ENCODE measurements around the gene ZMPSTE24. TPM values are rescaled to one million over a fixed set of nuclear protein-coding genes. Genes with fewer than 3 reads are reported as not detected.

The ZMPSTE24 gene
- total and polyA plus RNA-seq, 10 of the 15 experiments (the other 5 are each of a cell fraction or from before 2014, with no cell fraction given) = 21.5 to 84.4 (median 43.6) TPM

DNA sequence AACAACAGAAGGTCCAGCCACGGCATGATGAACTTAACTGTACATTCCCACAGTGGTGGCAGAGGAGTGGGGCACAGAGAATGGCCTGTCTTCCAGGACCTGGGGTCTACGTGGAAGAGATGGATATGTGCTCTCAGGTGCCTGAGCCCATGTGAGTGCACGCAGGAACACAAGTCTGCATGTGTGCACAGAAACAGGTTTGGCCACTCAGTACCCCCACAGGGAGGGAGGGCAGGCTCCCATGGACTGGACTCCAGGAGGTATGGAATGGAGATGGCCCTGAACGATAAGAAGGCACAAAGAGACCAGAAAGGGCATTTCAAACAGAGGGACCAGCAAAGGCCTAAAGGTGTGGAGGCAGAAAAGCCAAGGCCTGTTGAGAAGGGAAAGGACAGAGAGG lies 48.3 kb downstream of the ZMPSTE24 start:
- in situ Hi-C loops (cut with MboI) = no loop called here
- Histone ChIP-seq H3K9me3 (replicated peaks; ENCODE audit: control insufficient read depth, insufficient read depth, low read length) (no peaks in the 10 kb centered on the region), H3K27me3 (replicated peaks in 1 of 2; ENCODE audit: control insufficient read depth in 2 of 2, insufficient read depth in 2 of 2, low read length in 1 of 2) (no peaks in the 10 kb centered on the region), H3K4me1 (ENCODE audit: control insufficient read depth, insufficient read depth, low read length) (no peaks in the 10 kb centered on the region), H3K4me3 (no peak overlapping the region), H2AFZ (ENCODE audit: control insufficient read depth, low read depth, low read length) (no peak overlapping the region), H3K27ac (ENCODE audit: control insufficient read depth, insufficient read depth) (no peak overlapping the region), H3K4me2 (ENCODE audit: control insufficient read depth, insufficient read depth) (no peak overlapping the region), H3K9ac (ENCODE audit: control insufficient read depth, insufficient read depth, low read length) (no peak overlapping the region), H3K36me3 (ENCODE audit: control insufficient read depth in 2 of 2, insufficient read depth in 2 of 2, low read length in 1 of 2) (peaks cover 0 to 2% of the 10 kb centered on the region in 2 experiments; a peak in 3 of 4 replicates), H3K79me2 (ENCODE audit: control insufficient read depth, insufficient read depth, low read length) (no peaks in the 10 kb centered on the region), H4K20me1 (ENCODE audit: control insufficient read depth, insufficient read depth) (no peaks in the 10 kb centered on the region)
- RAD21 ChIA-PET (ENCODE audit: unreplicated experiment) = no interaction called here
- CTCF ChIA-PET = interaction anchor here (1.3 to 1.6 kb wide), 3 partner anchors 32 to 154 kb away, joined by 4 to 5 read pairs (median 5); no protein-coding TSS in a partner anchor
- WGBS (ENCODE audit: insufficient coverage, insufficient replicate concordance, low lambda C conversion rate, missing lambda C conversion rate) = 84% methylated on average over 4 of the region's 4 CpGs
- SMC1A ChIA-PET (ENCODE audit: uncharacterized antibody, unreplicated experiment) = no interaction called here
- ATAC-seq = no peak
- FAIRE-seq = no peak
- no TSS peak for BruUV-seq (replicated peaks)
- POLR2A ChIA-PET = no interaction called here
- no peak for DNase-seq (ENCODE audit: low read depth, low spot score)
- intact Hi-C loops (cut with micrococcal nuclease; ENCODE audit: unreplicated experiment) = no loop called here
- TF ChIP-seq POLR2A (IDR thresholded peaks at IDR 0.05; ENCODE audit: low read depth, low read length) = peak; percentile 37; the same call in 1 of the 2 replicates
- TF ChIP-seq JUND (IDR thresholded peaks at IDR 0.05; ENCODE audit: low read depth, low read length) = no peak

DNA sequence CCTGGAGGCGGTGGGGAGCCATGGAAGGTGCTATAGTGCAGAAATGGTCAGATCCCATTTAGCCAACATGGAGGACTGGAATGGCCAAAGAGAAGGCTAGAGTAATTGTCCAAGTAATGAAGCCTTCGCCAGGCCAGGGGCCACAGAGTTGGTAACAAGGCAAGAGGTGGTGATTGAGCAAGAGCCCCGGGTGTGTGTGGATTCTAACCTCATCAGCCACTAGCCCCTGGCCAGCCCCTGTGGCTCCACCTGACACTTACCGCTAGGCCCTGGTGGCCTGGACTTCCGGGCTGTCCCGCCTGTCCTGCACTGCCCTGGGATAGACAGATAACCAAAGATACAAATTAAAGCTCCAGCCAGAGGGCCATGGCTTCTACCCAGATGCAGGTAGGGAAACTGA lies 49.1 kb downstream of the ZMPSTE24 start:
- Histone ChIP-seq H3K9ac (ENCODE audit: control insufficient read depth, insufficient read depth, low read length) (no peak overlapping the region), H3K36me3 (ENCODE audit: control insufficient read depth in 2 of 2, insufficient read depth in 2 of 2, low read length in 1 of 2) (no peaks in the 10 kb centered on the region; a peak in 2 of 4 replicates), H3K79me2 (ENCODE audit: control insufficient read depth, insufficient read depth, low read length) (peaks cover 3% of the 10 kb centered on the region), H3K4me3 (no peak overlapping the region), H3K4me2 (ENCODE audit: control insufficient read depth, insufficient read depth) (no peak overlapping the region), H3K27me3 (replicated peaks in 1 of 2; ENCODE audit: control insufficient read depth in 2 of 2, insufficient read depth in 2 of 2, low read length in 1 of 2) (no peaks in the 10 kb centered on the region), H2AFZ (ENCODE audit: control insufficient read depth, low read depth, low read length) (no peak overlapping the region), H4K20me1 (ENCODE audit: control insufficient read depth, insufficient read depth) (no peaks in the 10 kb centered on the region), H3K9me3 (replicated peaks; ENCODE audit: control insufficient read depth, insufficient read depth, low read length) (no peaks in the 10 kb centered on the region), H3K4me1 (ENCODE audit: control insufficient read depth, insufficient read depth, low read length) (peaks cover 4% of the 10 kb centered on the region), H3K27ac (ENCODE audit: control insufficient read depth, insufficient read depth) (no peak overlapping the region)
- intact Hi-C loops (cut with micrococcal nuclease; ENCODE audit: unreplicated experiment) (no loop called here), in situ Hi-C loops (cut with MboI) (no loop called here)
- WGBS (ENCODE audit: insufficient coverage, insufficient replicate concordance, low lambda C conversion rate, missing lambda C conversion rate) = 90% methylated on average over 6 of the region's 6 CpGs
- no TSS peak for BruUV-seq (replicated peaks)
- DNase-seq (ENCODE audit: low read depth, low spot score) (no peak), ATAC-seq (no peak), FAIRE-seq (no peak)
- ChIA-PET CTCF (no interaction called here), SMC1A (ENCODE audit: uncharacterized antibody, unreplicated experiment) (no interaction called here), RAD21 (ENCODE audit: unreplicated experiment) (no interaction called here), POLR2A (no interaction called here)
- TF ChIP-seq BMI1 (IDR thresholded peaks at IDR 0.05; ENCODE audit: borderline replicate concordance) (no peak), CEBPB (IDR thresholded peaks at IDR 0.05; ENCODE audit: borderline replicate concordance in 1 of 2, low read depth in 2 of 2, low read length in 2 of 2) (no peak)
